ENCODE results near the gene OGFOD3.
A peak's percentile ranks its signal among the peaks of the same experiment; 100 is the strongest.

Gene OGFOD3

GRCh38 chr17:82434216-82434565 is 15.8 kb upstream of the OGFOD3 start:
- Histone ChIP-seq H3K36me3 (ENCODE audit: control insufficient read depth, insufficient read depth, low read length) (peaks cover 9% of the 10 kb centered on the region), H3K27ac (ENCODE audit: insufficient read depth, low read length, poor library complexity, severe bottlenecking) (no peak overlapping the region), H3K27me3 (replicated peaks; ENCODE audit: control insufficient read depth, insufficient read depth, low read length, poor library complexity, severe bottlenecking) (no peaks in the 10 kb centered on the region), H3K9me3 (ENCODE audit: control insufficient read depth, low read length) (no peaks in the 10 kb centered on the region), H3K4me1 (ENCODE audit: control insufficient read depth, insufficient read depth, low read length, poor library complexity, severe bottlenecking) (peaks cover 9% of the 10 kb centered on the region), H3K4me3 (ENCODE audit: insufficient read depth, low read depth, low read length, poor library complexity, severe bottlenecking) (no peak overlapping the region)
- DNase-seq, result no peak

- Histone ChIP-seq H3K27ac (ENCODE audit: insufficient read depth, low read length, poor library complexity, severe bottlenecking) (no peak overlapping the region), H3K4me3 (ENCODE audit: insufficient read depth, low read depth, low read length, poor library complexity, severe bottlenecking) (no peak overlapping the region), H3K9me3 (ENCODE audit: control insufficient read depth, low read length) (no peaks in the 10 kb centered on the region), H3K27me3 (replicated peaks; ENCODE audit: control insufficient read depth, insufficient read depth, low read length, poor library complexity, severe bottlenecking) (no peaks in the 10 kb centered on the region), H3K4me1 (ENCODE audit: control insufficient read depth, insufficient read depth, low read length, poor library complexity, severe bottlenecking) (peaks cover 13% of the 10 kb centered on the region), H3K36me3 (ENCODE audit: control insufficient read depth, insufficient read depth, low read length) (peaks cover 9% of the 10 kb centered on the region)
- DNase-seq, result no peak
These were observed 15.3 kb upstream of the OGFOD3 start for GRCh38 chr17:82433560-82434215.

GRCh38 chr17:82432017-82432416 is 13.6 kb upstream of the OGFOD3 start:
- no peak overlapping the region for H3K4me3 ChIP-seq (ENCODE audit: insufficient read depth, low read depth, low read length, poor library complexity, severe bottlenecking)
- H3K27ac ChIP-seq (ENCODE audit: insufficient read depth, low read length, poor library complexity, severe bottlenecking), result no peak overlapping the region
- H3K36me3 ChIP-seq (ENCODE audit: control insufficient read depth, insufficient read depth, low read length), result peaks cover 9% of the 10 kb centered on the region
- no peaks in the 10 kb centered on the region for H3K27me3 ChIP-seq (replicated peaks; ENCODE audit: control insufficient read depth, insufficient read depth, low read length, poor library complexity, severe bottlenecking)
- H3K4me1 ChIP-seq (ENCODE audit: control insufficient read depth, insufficient read depth, low read length, poor library complexity, severe bottlenecking), result peaks cover 13% of the 10 kb centered on the region
- no peak for DNase-seq
- no peaks in the 10 kb centered on the region for H3K9me3 ChIP-seq (ENCODE audit: control insufficient read depth, low read length)

GRCh38 chr17:82429824-82430223 is 11.4 kb upstream of the OGFOD3 start:
- no peaks in the 10 kb centered on the region for H3K9me3 ChIP-seq (ENCODE audit: control insufficient read depth, low read length)
- no peak for DNase-seq
- H3K27me3 ChIP-seq (replicated peaks; ENCODE audit: control insufficient read depth, insufficient read depth, low read length, poor library complexity, severe bottlenecking), result no peaks in the 10 kb centered on the region
- H3K36me3 ChIP-seq (ENCODE audit: control insufficient read depth, insufficient read depth, low read length), result no peaks in the 10 kb centered on the region
- peaks cover 13% of the 10 kb centered on the region for H3K4me1 ChIP-seq (ENCODE audit: control insufficient read depth, insufficient read depth, low read length, poor library complexity, severe bottlenecking)
- H3K4me3 ChIP-seq (ENCODE audit: insufficient read depth, low read depth, low read length, poor library complexity, severe bottlenecking), result no peak overlapping the region
- no peak overlapping the region for H3K27ac ChIP-seq (ENCODE audit: insufficient read depth, low read length, poor library complexity, severe bottlenecking)

- Histone ChIP-seq H3K4me1 (ENCODE audit: control insufficient read depth, insufficient read depth, low read length, poor library complexity, severe bottlenecking) (peaks cover 6% of the 10 kb centered on the region), H3K9me3 (ENCODE audit: control insufficient read depth, low read length) (no peaks in the 10 kb centered on the region), H3K36me3 (ENCODE audit: control insufficient read depth, insufficient read depth, low read length) (no peaks in the 10 kb centered on the region), H3K27ac (ENCODE audit: insufficient read depth, low read length, poor library complexity, severe bottlenecking) (no peak overlapping the region), H3K27me3 (replicated peaks; ENCODE audit: control insufficient read depth, insufficient read depth, low read length, poor library complexity, severe bottlenecking) (no peaks in the 10 kb centered on the region), H3K4me3 (ENCODE audit: insufficient read depth, low read depth, low read length, poor library complexity, severe bottlenecking) (no peak overlapping the region)
- DNase-seq, result no peak
These were observed 10.2 kb upstream of the OGFOD3 start for GRCh38 chr17:82428546-82428945.

- H3K4me3 ChIP-seq (ENCODE audit: insufficient read depth, low read depth, low read length, poor library complexity, severe bottlenecking), result no peak overlapping the region
- H3K27me3 ChIP-seq (replicated peaks; ENCODE audit: control insufficient read depth, insufficient read depth, low read length, poor library complexity, severe bottlenecking), result no peaks in the 10 kb centered on the region
- H3K36me3 ChIP-seq (ENCODE audit: control insufficient read depth, insufficient read depth, low read length), result peaks cover 7% of the 10 kb centered on the region
- peaks cover 6% of the 10 kb centered on the region for H3K4me1 ChIP-seq (ENCODE audit: control insufficient read depth, insufficient read depth, low read length, poor library complexity, severe bottlenecking)
- no peak for DNase-seq
- H3K27ac ChIP-seq (ENCODE audit: insufficient read depth, low read length, poor library complexity, severe bottlenecking), result no peak overlapping the region
- H3K9me3 ChIP-seq (ENCODE audit: control insufficient read depth, low read length), result no peaks in the 10 kb centered on the region
These were observed 6.4 kb upstream of the OGFOD3 start for GRCh38 chr17:82424863-82425159.

GRCh38 chr17:82424001-82424862 is 5.8 kb upstream of the OGFOD3 start:
- Histone ChIP-seq H3K9me3 (ENCODE audit: control insufficient read depth, low read length) (no peaks in the 10 kb centered on the region), H3K4me1 (ENCODE audit: control insufficient read depth, insufficient read depth, low read length, poor library complexity, severe bottlenecking) (peaks cover 6% of the 10 kb centered on the region), H3K36me3 (ENCODE audit: control insufficient read depth, insufficient read depth, low read length) (peaks cover 7% of the 10 kb centered on the region), H3K4me3 (ENCODE audit: insufficient read depth, low read depth, low read length, poor library complexity, severe bottlenecking) (no peak overlapping the region), H3K27me3 (replicated peaks; ENCODE audit: control insufficient read depth, insufficient read depth, low read length, poor library complexity, severe bottlenecking) (no peaks in the 10 kb centered on the region), H3K27ac (ENCODE audit: insufficient read depth, low read length, poor library complexity, severe bottlenecking) (no peak overlapping the region)
- DNase-seq, result peak; percentile 11 to 39 (median 22)

GRCh38 chr17:82419540-82419939 is 1.2 kb upstream of the OGFOD3 start:
- Histone ChIP-seq H3K4me3 (ENCODE audit: insufficient read depth, low read depth, low read length, poor library complexity, severe bottlenecking) (peak overlapping the region; percentile 79), H3K36me3 (ENCODE audit: control insufficient read depth, insufficient read depth, low read length) (peaks cover 7% of the 10 kb centered on the region), H3K27me3 (replicated peaks; ENCODE audit: control insufficient read depth, insufficient read depth, low read length, poor library complexity, severe bottlenecking) (no peaks in the 10 kb centered on the region), H3K9me3 (ENCODE audit: control insufficient read depth, low read length) (no peaks in the 10 kb centered on the region), H3K27ac (ENCODE audit: insufficient read depth, low read length, poor library complexity, severe bottlenecking) (peak overlapping the region; percentile 87), H3K4me1 (ENCODE audit: control insufficient read depth, insufficient read depth, low read length, poor library complexity, severe bottlenecking) (peaks cover 6% of the 10 kb centered on the region)
- no peak for DNase-seq

GRCh38 chr17:82416771-82417170 is 1.6 kb downstream of the OGFOD3 start:
- no peak overlapping the region for H3K4me3 ChIP-seq (ENCODE audit: insufficient read depth, low read depth, low read length, poor library complexity, severe bottlenecking)
- no peak overlapping the region for H3K27ac ChIP-seq (ENCODE audit: insufficient read depth, low read length, poor library complexity, severe bottlenecking)
- peaks cover 6% of the 10 kb centered on the region for H3K4me1 ChIP-seq (ENCODE audit: control insufficient read depth, insufficient read depth, low read length, poor library complexity, severe bottlenecking)
- H3K27me3 ChIP-seq (replicated peaks; ENCODE audit: control insufficient read depth, insufficient read depth, low read length, poor library complexity, severe bottlenecking), result no peaks in the 10 kb centered on the region
- no peak for DNase-seq
- H3K36me3 ChIP-seq (ENCODE audit: control insufficient read depth, insufficient read depth, low read length), result peaks cover 7% of the 10 kb centered on the region
- no peaks in the 10 kb centered on the region for H3K9me3 ChIP-seq (ENCODE audit: control insufficient read depth, low read length)

GRCh38 chr17:82416264-82416663 is 2.1 kb downstream of the OGFOD3 start:
- Histone ChIP-seq H3K9me3 (ENCODE audit: control insufficient read depth, low read length) (no peaks in the 10 kb centered on the region), H3K27ac (ENCODE audit: insufficient read depth, low read length, poor library complexity, severe bottlenecking) (no peak overlapping the region), H3K4me1 (ENCODE audit: control insufficient read depth, insufficient read depth, low read length, poor library complexity, severe bottlenecking) (peaks cover 6% of the 10 kb centered on the region), H3K27me3 (replicated peaks; ENCODE audit: control insufficient read depth, insufficient read depth, low read length, poor library complexity, severe bottlenecking) (no peaks in the 10 kb centered on the region), H3K4me3 (ENCODE audit: insufficient read depth, low read depth, low read length, poor library complexity, severe bottlenecking) (no peak overlapping the region), H3K36me3 (ENCODE audit: control insufficient read depth, insufficient read depth, low read length) (peaks cover 8% of the 10 kb centered on the region)
- no peak for DNase-seq
